ENCODE measurements around the gene NUDT5. TPM values are rescaled to one million over a fixed set of nuclear protein-coding genes. Genes with fewer than 3 reads are reported as not detected.
"Not testable (repeated sequence)": the region's sequence is repeated elsewhere in the genome, so short reads cannot be mapped to it uniquely, and the experiment has no call there.

The NUDT5 gene
- total RNA-seq: 52.2 TPM
- long read RNA-seq, partial matches to known transcripts: 9 of 21 reads
- long read RNA-seq, other reads (novel, unspliced or antisense): 12 of 21 reads

DNA sequence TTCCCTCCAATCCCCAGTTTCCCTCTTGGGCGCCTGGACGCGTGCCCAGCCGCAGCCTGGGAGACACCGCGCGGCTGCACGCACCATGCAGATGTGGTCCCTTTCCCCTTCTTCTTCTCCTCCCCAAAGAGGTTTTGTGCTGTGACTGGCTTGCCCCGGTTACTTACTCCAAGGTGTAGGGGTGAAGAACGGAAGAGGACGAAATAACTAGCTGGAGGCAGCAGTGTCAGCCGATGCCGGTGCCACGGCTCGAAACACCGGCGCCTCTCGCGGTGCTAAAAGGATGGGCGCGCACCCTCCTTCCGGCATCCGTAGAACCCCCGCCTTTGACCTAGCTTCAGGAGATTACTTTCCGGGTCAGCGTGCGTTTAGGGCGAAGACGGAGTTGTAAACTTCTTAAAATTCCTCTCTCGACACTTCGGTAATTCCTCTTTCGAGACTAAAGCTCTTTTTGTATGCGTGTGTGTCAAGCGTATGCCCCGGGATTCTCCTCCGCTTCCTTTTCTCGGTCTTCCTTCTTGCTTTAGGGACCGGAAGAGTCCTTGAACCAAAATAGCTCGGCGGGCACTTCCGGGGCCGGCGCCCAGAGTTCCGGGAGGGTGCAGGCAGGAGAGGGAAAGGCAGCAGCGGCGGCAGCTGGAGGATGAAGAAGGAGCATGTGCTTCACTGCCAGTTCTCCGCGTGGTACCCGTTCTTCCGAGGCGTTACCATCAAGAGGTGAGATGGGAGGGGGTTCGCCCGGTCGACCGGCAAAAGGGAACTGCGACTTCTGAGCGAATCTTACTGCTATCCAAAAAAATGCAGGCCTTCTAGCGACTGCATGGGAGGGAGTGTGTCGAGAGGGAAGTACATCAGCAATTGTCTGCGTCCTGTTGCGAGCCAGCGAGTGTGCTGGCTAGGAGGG lies at the start of gene NUDT5, which contains the start of gene CDC123:
Gene NUDT5 (minus strand): TSS at position 289 of the 904 bp plus-strand sequence. CDS start 9,600 bp downstream, outside the sequence.
Gene CDC123 (plus strand): TSS at position 586 of the 904 bp plus-strand sequence. CDS start 58 bp downstream, at position 644.
- peak; percentile 94 for DNase-seq (ENCODE audit: low spot score)

DNA sequence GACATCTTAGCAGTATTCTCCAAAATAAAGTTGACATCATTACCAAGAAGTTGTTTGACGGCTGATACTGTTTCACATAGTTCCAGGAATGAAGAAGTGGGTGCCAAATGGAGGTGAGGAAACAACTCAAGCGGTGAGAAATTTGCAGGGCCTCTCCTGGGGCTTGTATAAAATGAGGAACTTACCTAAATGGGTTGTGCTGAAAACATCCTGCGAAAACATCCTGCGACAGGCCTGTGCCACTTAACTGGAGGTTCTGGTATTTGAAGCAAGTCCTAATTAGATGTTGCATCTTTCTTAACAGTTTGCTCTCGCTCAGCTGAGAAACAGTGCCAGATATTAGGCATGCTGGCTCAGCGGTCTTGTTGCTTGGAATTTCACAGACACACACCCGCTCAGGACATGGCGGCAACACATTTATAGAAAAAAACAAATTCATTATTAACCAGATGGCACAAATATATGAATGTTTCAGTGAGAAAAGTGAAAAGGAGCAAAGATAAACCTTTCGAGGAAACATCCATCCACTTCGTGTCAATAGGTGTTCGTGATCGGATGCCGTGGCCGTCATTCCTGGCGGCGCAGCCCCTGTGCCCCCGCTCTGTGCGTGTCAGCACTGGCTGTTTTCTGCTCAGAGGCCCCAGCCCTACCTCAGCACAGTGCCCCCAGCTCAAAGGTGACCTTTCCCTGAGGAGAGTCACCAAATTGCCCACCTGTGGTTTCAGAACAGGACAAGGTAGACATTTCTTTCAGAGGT lies 48.4 kb upstream of the NUDT5 start:
- peak; percentile 28 for DNase-seq (ENCODE audit: low spot score)

DNA sequence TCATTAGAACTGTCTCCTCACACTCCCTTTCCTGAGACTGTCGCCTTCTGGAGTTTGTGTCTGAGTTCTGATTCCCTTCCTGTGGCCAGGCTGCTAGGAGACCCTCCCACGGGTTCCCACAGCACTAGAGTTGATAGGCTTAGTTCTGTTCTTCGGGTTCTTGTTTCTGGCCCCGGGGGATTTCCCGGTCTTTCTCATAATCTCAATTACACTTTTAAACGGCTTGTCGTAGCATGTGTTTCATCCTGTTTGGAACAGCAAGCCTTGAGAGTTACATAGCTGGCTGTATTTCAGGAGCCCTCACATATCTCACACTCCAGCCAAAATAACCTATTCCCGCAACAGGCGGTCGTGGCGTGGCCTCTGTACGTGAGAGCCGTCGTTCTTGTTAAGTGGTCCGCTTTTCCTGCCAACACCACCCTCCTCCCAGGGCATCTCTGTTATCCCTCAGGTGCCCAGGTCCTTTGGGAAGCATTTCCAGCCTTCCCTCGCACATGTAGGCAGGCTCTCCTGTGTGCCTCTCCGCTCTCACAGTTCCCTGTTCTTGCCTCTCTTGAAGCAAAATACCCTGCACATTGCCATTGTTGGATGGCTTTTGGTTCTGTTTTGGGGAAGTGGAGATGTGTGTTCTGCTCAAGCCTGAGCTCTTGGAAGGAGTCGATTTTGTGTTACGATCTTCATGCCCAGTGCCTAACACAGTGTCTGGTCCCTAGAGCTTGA lies 46.3 kb upstream of the NUDT5 start:
- peak; percentile 22 for DNase-seq (ENCODE audit: low spot score)

DNA sequence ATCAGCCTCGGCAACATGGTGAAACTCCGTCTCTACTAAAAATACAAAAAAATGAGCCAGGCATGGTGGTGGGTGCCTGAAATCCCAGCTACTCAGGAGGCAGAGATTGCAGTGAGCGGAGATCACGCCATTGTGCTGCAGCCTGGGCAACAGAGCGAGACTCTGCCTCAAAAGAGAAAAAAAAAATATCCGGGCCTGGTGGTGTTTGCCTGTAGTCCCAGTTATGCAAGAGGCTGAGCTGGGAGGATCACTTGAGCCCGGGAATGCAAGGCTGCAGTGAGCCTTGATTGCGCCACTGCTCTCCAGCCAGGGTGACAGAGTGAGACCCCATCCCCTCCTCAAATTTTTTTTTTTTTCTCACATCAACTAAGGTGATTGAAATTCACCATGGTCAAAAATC lies 43.1 kb upstream of the NUDT5 start:
- DNase-seq (ENCODE audit: low spot score): no peak

DNA sequence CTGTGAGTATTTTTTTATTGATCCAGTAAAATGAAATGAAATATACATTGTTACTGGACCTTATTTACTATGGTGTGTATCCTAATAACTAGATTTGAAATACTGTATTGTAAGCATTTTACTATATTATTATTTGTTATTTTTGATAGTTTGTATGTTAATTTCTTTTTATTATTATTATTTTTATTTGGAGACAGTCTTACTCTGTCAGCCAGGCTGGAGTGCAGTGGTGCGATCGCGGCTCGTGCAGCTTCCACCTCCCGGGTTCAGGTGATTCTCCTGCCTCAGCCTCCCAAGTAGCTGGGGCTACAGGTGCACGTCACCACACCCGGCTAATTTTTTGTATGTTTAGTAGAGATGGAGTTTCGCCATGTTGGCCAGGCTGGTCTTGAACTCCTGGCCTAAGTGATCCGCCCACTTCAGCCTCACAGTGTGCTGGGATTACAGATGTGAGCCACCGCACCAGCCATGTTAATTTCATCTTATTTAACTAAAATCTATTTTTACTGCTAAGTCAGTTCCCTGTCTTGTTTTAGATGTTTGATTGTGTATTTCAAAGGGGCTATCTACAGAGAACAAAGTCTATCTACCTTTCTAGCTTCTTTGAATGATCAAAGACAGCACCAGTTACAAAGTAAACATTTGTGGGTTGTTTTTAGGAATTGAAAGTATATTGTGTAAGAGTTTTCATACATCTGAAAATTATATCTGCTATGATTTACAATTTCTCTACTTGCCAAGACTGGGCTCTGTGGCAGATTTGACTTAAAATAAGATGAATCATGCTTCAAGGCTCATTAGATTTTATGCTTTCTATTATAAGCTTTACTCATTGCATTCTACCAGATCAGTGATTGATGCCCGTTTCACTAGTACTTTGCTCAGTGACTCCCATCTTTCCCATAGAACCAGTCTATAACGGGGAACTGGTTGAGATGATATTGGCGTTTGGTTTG lies 41.9 kb upstream of the NUDT5 start:
- no peak for DNase-seq (ENCODE audit: low spot score)

DNA sequence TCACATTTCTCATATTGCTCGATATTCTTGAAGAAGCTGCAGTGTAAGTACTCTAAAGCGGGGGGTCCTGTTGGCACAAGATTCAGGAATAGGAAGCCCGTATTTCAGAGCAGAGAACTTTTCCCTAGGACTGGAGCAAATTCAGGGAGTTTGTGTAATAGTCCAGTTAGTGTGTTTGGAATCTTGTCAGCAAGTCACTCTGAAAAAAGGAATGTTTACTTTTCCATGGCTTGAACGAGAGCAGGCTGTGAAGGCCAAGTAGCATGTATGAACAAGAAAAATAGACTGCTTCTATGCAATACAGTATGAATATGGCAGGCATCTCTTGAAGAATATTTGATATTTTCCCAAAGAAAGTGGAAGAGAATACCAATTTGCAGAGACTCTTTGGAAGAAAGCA lies 40.1 kb upstream of the NUDT5 start:
- no peak for DNase-seq (ENCODE audit: low spot score)

DNA sequence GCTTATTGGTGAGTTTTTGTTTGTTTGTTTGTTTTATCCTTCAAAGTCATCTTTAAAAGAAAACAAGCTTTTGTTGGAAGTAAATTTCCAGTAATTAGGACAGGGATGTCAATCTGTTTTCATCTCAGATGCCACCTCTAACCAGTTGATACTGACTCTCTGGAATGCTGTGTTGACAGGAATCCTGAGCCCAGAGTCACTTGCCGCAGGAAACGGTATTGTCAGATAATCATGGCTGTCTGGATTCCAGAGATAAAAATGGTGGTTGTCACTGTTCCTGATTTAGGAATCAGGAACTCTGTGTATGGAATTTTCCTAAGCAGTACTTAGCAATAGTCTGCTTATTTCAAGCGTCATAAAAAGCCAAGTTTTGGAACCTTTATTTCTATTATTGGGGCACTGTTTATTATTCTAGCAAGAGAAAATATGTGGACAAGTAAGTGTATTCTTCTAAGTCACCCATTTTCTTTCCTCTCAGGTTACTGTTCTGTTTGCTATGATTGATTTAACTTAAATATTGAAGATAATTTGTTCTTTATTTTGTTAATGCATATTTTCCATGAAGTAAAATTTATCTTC lies 39.5 kb upstream of the NUDT5 start:
- DNase-seq (ENCODE audit: low spot score): no peak

DNA sequence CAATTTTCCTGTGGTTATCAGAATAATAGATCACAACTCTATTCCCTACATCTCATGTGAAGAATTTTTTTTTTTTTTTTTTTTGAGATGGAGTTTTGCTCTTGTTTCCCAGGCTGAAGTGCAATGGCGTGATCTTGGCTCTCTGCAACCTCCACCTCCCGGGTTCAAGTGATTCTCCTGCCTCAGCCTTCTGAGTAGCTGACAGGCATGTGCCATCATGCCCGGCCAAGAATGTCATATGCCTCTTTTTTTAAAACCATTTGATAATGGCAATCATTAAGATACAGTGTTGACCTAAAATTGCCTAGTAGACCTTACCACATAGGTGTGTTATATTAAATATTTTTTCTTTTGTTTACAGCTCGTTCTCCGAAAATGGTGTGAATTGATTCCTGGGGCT lies 39.0 kb upstream of the NUDT5 start:
- not testable (repeated sequence) for DNase-seq (ENCODE audit: low spot score)

DNA sequence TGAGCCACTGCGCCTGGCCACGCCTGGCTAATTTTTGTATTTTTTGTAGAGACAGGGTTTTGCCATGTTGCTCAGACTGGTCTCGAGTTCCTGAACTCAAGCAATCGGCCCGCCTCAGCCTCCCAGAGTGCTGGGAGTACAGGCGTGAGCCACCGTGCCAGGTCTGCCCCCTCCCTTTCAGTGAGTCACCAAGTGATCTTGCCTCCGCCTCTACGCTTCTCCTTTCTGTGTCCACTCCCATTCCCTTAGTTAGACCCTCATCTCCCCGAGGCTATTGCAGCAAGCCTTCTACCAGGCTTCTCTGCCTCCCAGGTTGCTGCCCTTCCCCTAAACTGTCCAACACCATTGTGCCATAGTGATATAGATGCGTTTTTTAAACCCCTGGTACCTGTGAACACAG lies 33.2 kb upstream of the NUDT5 start:
- DNase-seq (ENCODE audit: low spot score): no peak

DNA sequence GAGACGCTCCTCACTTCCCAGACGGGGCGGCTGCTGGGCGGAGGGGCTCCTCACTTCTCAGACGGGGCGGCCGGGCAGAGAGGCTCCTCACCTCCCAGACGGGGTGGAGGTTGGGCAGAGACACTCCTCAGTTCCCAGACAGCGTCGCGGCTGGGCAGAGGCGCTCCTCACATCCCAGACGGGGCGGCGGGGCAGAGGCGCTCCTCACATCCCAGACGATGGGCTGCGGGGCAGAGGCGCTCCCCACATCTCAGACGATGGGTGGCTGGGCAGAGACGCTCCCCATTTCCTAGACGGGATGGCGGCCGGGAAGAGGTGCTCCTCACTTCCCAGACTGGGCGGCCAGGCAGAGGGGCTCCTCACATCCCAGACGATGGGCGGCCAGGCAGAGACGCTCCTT lies 30.7 kb upstream of the NUDT5 start:
- not testable (repeated sequence) for DNase-seq (ENCODE audit: low spot score)

DNA sequence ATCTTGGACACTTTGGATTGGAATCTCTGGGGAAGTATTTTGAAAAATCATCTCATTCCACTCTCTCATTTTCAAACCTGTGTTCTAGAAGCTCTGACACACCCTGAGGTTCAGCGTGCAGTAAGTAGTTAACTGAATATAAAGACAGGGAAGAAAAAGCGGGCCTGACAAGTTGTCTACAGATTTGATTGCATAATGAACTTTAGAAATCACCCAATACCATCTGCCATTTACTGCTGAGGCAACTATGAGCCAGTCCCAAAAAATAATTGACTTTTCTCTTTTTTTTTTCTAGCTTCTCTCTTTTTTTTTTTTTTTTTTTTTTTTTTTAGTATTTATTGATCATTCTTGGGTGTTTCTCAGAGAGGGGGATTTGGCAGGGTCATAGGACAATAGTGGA lies 29.8 kb upstream of the NUDT5 start:
- no peak for DNase-seq (ENCODE audit: low spot score)

DNA sequence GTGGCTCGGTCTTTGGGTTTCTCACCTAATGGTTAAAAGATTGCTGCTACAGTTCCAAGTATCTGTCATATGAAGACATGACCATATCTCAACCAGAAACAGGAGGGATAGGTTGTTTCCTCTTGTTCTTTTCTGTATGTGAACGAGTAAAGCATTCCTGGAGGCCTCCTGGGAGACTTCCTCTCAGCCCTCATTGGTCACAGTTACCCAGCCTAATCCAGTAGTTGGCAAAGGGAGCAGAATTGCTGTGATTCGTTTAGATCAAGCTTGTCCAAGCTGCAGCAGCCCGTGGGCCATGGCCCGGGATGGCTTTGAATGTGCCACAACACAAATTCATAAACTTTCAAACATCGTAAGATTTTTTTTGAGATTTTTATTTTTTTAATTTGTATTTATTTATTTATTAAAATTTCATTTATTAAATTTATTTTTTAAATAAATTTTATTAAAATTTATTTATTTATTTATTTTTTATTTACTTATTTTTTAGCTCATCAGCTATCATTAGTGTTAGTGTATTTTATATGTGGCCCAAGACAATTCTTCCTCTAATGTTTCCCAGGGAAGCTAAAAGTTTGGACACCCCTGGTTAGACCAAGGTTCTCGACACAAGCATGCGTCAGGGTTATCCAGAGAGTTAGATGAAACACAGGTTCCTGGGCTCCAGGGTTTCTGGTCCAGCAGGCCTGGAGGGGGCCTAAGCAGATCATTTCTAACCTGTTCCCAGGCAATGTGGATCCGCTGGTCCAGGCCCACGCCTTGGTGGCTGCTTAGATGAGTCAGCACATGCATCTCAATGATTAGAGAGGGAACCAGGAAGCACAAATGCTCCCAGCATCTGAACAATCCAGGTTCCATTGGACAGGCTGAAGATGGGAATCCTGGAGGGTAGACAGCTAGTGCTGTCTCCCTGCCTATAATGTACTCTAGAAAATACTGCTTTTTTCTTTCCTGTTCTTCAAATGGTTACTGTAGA lies 25.9 kb upstream of the NUDT5 start:
- DNase-seq (ENCODE audit: low spot score): no peak

DNA sequence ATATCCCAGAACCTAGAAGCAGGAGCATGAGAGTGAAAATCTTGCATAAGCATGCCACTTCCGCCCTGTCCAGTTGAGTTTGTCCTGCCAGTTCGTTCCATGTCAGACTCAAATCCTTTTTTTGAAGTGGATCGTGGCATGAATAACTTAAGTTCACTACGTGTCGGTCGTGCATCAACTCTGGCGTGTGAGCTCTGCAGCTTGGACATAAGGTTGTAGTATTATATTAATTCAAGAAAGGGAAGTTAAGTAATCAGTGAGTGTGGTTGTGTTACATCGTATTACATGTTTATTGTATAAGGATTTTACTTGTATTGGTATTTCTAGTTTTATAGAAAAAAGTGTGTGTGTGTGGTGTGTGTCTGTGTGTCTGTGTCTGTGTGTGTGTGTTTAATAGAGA lies 23.3 kb upstream of the NUDT5 start:
- no peak for DNase-seq (ENCODE audit: low spot score)

DNA sequence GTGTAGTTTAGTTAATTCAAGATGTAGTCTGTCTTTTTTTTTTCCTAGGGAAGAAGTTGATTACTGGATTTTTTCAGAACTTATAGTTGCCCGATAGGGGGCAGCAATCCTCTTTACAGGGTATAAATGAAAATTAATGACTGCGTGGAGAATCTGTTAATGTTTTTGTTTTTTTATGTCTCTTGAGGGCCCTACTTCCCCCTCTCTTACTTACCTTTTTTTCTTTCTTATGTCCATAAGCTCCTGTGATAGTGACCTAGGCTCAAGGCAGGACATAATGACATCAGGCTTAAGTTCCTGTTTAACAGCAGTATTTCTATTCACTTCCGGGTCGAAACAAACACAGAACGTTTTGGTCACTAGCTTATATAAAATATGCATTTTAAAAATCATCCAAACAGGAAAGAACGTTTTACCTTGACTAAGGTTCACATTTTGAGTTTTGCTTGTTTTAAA lies 19.1 kb upstream of the NUDT5 start:
- no peak for DNase-seq (ENCODE audit: low spot score)

DNA sequence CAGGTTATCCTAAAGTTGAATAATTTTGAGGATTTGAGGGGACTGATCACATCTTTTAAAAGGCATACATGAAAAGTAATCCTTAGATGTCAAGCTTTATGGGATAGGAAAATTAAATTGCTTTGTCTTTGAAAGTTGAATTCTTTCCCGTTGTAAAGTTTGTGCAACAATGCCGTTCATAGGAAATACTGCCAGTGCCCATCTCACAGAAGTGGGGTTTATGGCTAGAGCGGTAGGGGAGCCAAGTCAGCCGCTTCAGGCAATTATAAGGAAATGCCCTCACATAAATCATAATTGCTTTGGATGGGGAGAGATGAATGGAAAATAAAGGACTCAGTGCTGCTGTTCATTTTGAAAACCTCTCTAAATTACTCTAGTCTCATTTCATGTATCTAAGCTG lies 18.4 kb upstream of the NUDT5 start:
- DNase-seq (ENCODE audit: low spot score): no peak

DNA sequence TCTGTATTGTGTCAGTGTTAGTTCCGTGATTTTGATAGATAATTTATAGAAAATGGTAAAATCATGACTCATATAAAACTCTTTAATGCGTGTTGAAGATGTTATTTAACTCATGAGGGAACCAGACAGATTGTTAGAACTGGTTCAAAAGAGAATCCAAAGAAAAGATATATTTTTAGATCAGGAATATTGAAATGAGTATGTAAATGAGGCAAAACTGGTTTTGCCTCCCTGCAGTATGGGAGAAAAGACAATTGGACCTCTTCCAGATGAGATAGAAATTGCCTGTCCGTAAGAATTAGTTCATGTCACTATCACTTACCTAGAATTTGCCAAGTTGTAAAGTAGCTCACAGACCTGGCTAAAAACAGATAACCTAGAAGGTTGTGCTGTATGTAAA lies 17.9 kb upstream of the NUDT5 start:
- no peak for DNase-seq (ENCODE audit: low spot score)

DNA sequence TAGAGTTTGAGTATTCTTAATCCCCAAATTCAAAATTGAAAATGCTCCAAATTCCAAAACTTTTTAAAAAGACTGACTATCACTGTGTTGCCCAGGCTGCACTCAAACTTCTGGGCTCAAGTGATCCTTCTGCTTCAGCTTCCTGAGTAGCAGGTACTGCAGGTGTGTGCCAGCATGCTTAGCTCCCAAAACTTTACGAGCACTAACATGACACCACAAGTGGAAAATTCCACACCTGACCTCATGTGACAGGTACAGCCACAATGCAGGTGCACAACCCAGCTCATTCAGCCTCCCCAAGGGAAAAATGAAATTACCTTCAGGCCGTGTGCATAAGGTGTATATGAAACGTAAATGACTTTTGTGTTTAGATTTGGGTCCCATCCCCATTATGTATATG lies 16.8 kb upstream of the NUDT5 start:
- no peak for DNase-seq (ENCODE audit: low spot score)

DNA sequence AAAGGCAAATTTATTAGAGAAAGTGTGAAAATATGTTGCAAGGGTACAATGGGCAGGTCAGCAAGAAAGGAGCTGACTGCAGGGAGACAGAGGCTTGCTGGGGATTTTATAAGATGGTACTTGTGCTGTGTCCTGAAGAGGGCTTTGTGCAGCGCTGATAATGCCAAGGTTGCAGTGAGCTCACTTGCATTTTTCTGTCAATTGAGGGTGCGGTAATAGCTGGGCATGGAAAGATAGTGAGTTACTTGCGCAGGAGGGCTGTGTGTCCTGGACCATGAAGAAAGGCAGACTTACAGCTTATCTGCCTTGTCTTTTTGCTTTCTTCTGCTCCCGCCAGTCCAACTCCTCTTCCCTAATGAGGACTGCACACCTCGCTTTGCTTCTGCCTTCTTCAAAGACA lies 12.8 kb upstream of the NUDT5 start:
- no peak for DNase-seq (ENCODE audit: low spot score)

DNA sequence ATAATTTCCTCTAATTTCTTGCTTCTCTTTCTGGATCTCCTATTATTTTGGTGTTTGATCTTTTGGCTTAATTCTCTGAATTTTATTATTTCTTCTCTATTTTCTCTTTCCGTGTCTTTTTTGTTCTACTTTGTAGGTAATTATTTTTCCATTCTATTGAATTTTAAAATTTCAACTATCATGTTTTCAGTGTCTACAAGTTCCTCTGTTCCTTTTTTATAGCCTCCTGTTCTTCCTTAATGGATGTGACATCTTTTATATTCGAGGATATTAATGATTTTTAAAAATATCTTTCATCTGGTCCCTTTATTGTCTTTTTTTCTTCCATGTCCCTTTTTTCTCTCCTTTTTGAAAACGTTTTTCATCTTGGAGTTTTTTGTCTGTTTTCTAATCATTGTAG lies 11.4 kb upstream of the NUDT5 start:
- DNase-seq (ENCODE audit: low spot score): no peak

Data from mesenteric fat pad (tissue), 1 donor.